ENCODE data around the gene SERPINB12. TPM values are rescaled to one million over a fixed set of nuclear protein-coding genes. Genes with fewer than 3 reads are reported as not detected.

SERPINB12 gene
- total RNA-seq, 5 donors from 2014 or later (not counting 1 experiment from before 2014, with no cell fraction given) = not detected

DNA sequence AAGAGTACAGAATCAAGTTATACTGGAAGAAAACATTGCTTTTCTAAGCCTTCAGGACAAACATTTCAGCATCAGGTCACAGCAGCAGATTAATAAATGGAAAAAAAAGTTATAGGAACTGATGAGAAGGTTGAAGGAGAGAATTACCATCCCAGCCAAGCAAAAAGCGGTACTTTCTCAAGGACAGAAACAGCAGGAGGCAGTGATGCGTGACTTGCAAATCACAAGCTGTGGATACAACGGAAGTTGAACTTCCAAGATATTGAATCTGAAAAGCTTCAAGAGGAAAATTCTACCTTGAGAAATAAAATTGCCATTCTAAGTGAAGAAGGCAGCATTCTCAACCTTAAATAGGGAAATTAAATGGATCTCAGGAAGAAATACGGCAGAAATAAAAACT is 18.5 kb upstream of the SERPINB12 start:
- Mint-ChIP-seq H3K27ac (no peak overlapping the region), H3K4me1 (peaks cover 0 to under 1% (median 0%) of the 10 kb centered on the region in 3 donors), H3K9me3 (no peaks in the 10 kb centered on the region), H3K36me3 (no peaks in the 10 kb centered on the region), H3K4me3 (no peak overlapping the region), H3K27me3 (peaks cover 12 to 19% of the 10 kb centered on the region in 2 donors)
- WGBS (ENCODE audit: insufficient coverage) = 67% methylated on average over 3 of the region's 4 CpGs
- ATAC-seq (replicated peaks in 1 of 4) = no peak
- Histone ChIP-seq H3K27ac (ENCODE audit: low read length) (no peak overlapping the region), H3K9me3 (no peaks in the 10 kb centered on the region), H3K27me3 (replicated peaks in 1 of 2; ENCODE audit: control insufficient read depth in 2 of 2, extremely low read depth in 1 of 2, insufficient read depth in 2 of 2, low read length in 1 of 2) (peaks cover 0 to 2% of the 10 kb centered on the region in 2 experiments), H3K4me3 (ENCODE audit: control insufficient read depth in 1 of 2, extremely low read depth in 1 of 2, low read length in 1 of 2) (no peak overlapping the region), H3K36me3 (ENCODE audit: control insufficient read depth in 2 of 2, extremely low read depth in 1 of 2, insufficient read depth in 1 of 2, low read length in 1 of 2) (no peaks in the 10 kb centered on the region), H3K4me1 (ENCODE audit: control insufficient read depth in 1 of 2, extremely low read depth in 1 of 2, insufficient read depth in 2 of 2, low read length in 2 of 2) (no peaks in the 10 kb centered on the region)
- ChIA-PET POLR2A (no interaction called here), CTCF (no interaction called here)
- no peak for DNase-seq

DNA sequence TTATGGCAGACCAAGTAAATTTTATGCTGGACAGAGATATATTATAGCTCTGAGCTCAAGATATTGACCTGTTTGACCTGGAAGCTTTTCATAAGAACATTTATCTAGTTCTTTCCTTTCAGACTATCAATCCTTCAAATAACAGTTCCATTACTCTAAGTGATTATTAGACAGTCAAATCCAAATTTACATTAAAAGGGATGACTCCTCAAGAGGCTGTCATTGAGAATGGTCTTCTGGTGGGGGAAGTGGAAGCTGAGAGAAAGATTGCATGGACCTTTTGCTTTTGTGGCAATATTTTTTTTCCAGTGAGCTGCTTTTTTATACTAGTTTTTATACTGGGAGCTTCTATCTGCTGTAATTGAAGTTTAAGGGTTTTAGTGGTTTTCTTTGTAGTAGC is 14.9 kb upstream of the SERPINB12 start:
- H3K9me3 ChIP-seq = no peaks in the 10 kb centered on the region
- no peak for DNase-seq
- H3K36me3 ChIP-seq (ENCODE audit: control insufficient read depth in 2 of 2, extremely low read depth in 1 of 2, insufficient read depth in 1 of 2, low read length in 1 of 2) = no peaks in the 10 kb centered on the region
- no peak overlapping the region for H3K4me3 ChIP-seq (ENCODE audit: control insufficient read depth in 1 of 2, extremely low read depth in 1 of 2, low read length in 1 of 2)
- no peak for ATAC-seq (replicated peaks in 1 of 4)
- CTCF ChIA-PET = interaction anchor here in 1 of 2 donors (1.0 kb wide), 1 partner anchor 9 kb away, joined by 3 read pairs; no protein-coding TSS in a partner anchor
- H3K27ac ChIP-seq (ENCODE audit: low read length) = no peak overlapping the region
- Mint-ChIP-seq H3K27ac (no peak overlapping the region), H3K27me3 (peaks cover 8 to 18% of the 10 kb centered on the region in 2 donors), H3K9me3 (no peaks in the 10 kb centered on the region), H3K36me3 (no peaks in the 10 kb centered on the region), H3K4me1 (no peaks in the 10 kb centered on the region), H3K4me3 (no peak overlapping the region)
- POLR2A ChIA-PET = no interaction called here
- H3K27me3 ChIP-seq (replicated peaks in 1 of 2; ENCODE audit: control insufficient read depth in 2 of 2, extremely low read depth in 1 of 2, insufficient read depth in 2 of 2, low read length in 1 of 2) = no peaks in the 10 kb centered on the region
- H3K4me1 ChIP-seq (ENCODE audit: control insufficient read depth in 1 of 2, extremely low read depth in 1 of 2, insufficient read depth in 2 of 2, low read length in 2 of 2) = no peaks in the 10 kb centered on the region

DNA sequence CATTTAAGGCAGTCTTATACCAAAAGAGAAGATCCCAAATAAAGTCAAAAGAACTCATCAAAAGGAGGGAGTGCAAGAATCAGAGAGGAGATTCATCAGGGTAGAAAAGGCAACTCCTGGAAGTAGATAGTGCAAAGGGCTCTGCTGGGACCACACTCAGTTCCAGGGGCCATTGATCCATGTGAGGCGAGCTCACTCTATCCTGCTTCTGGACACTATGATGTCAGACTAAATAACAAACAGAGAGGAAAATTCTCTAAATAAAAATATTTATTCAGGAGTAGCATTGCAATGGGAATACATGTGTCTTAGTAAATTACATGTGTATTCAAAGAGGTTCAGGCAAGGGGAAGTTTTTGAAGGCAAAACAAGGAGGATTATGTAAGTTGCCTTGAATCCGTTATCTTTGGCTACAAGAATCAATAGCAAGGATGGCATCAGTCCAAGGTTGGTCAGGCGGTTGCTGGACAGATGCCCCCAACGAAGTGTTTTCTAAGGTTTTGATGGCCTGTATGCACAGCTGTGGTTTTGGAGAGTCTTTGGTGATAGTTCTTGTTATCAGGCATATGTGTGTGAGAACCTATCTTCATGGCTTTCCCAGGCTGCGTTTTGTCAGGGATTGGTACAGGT is 13.2 kb upstream of the SERPINB12 start:
- no peaks in the 10 kb centered on the region for H3K4me1 Mint-ChIP-seq
- H3K9me3 Mint-ChIP-seq = no peaks in the 10 kb centered on the region
- Histone ChIP-seq H3K4me1 (ENCODE audit: control insufficient read depth in 1 of 2, extremely low read depth in 1 of 2, insufficient read depth in 2 of 2, low read length in 2 of 2) (no peaks in the 10 kb centered on the region), H3K27ac (ENCODE audit: low read length) (no peak overlapping the region), H3K27me3 (replicated peaks in 1 of 2; ENCODE audit: control insufficient read depth in 2 of 2, extremely low read depth in 1 of 2, insufficient read depth in 2 of 2, low read length in 1 of 2) (no peaks in the 10 kb centered on the region), H3K36me3 (ENCODE audit: control insufficient read depth in 2 of 2, extremely low read depth in 1 of 2, insufficient read depth in 1 of 2, low read length in 1 of 2) (no peaks in the 10 kb centered on the region), H3K9me3 (no peaks in the 10 kb centered on the region), H3K4me3 (ENCODE audit: control insufficient read depth in 1 of 2, extremely low read depth in 1 of 2, low read length in 1 of 2) (no peak overlapping the region)
- 82% methylated on average over 4 of the region's 5 CpGs for WGBS (ENCODE audit: insufficient coverage)
- ATAC-seq (replicated peaks in 1 of 4) (no peak), DNase-seq (no peak)
- ChIA-PET CTCF (interaction anchor here in 1 of 2 donors (1.8 kb wide), 1 partner anchor 11 kb away, joined by 6 read pairs; no protein-coding TSS in a partner anchor), POLR2A (interaction anchor here in 1 of 2 donors (0.6 kb wide), 1 partner anchor 81 kb away, joined by 8 read pairs; no protein-coding TSS in a partner anchor)
- H3K4me3 Mint-ChIP-seq = no peak overlapping the region
- H3K27ac Mint-ChIP-seq = no peak overlapping the region
- H3K36me3 Mint-ChIP-seq = no peaks in the 10 kb centered on the region
- H3K27me3 Mint-ChIP-seq = peaks cover 4 to 20% of the 10 kb centered on the region in 2 donors

DNA sequence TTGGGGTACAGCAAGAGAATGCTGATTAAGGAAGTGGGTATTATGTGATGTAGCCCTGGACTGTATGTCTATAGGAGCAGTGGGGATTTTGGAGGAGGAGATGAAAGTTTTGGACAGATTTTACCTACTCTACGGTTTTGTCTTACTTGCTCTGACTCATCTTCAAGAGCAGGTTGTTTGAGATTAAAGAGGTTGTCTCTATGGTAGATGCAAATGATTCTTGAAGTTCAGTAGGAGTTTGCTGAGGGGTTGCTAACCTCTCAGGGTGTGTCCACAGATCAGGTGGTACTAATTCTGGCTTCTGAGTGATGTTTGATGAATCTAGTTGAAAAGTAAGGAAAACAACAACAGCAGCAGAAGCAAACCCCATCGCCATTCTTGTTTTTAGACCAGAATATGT is 9.7 kb upstream of the SERPINB12 start:
- Mint-ChIP-seq H3K27me3 (peaks cover 1 to 27% of the 10 kb centered on the region in 2 donors), H3K4me1 (no peaks in the 10 kb centered on the region), H3K4me3 (no peak overlapping the region), H3K36me3 (no peaks in the 10 kb centered on the region), H3K9me3 (no peaks in the 10 kb centered on the region), H3K27ac (no peak overlapping the region)
- WGBS (ENCODE audit: insufficient coverage) = no CpG with 5 or more reads among the region's 2 CpGs
- Histone ChIP-seq H3K27ac (ENCODE audit: low read length) (no peak overlapping the region), H3K4me3 (ENCODE audit: control insufficient read depth in 1 of 2, extremely low read depth in 1 of 2, low read length in 1 of 2) (no peak overlapping the region), H3K4me1 (ENCODE audit: control insufficient read depth in 1 of 2, extremely low read depth in 1 of 2, insufficient read depth in 2 of 2, low read length in 2 of 2) (no peaks in the 10 kb centered on the region), H3K36me3 (ENCODE audit: control insufficient read depth in 2 of 2, extremely low read depth in 1 of 2, insufficient read depth in 1 of 2, low read length in 1 of 2) (no peaks in the 10 kb centered on the region), H3K27me3 (replicated peaks in 1 of 2; ENCODE audit: control insufficient read depth in 2 of 2, extremely low read depth in 1 of 2, insufficient read depth in 2 of 2, low read length in 1 of 2) (no peaks in the 10 kb centered on the region), H3K9me3 (no peaks in the 10 kb centered on the region)
- ATAC-seq (replicated peaks in 1 of 4) (no peak), DNase-seq (no peak)
- ChIA-PET POLR2A (no interaction called here), CTCF (no interaction called here)

DNA sequence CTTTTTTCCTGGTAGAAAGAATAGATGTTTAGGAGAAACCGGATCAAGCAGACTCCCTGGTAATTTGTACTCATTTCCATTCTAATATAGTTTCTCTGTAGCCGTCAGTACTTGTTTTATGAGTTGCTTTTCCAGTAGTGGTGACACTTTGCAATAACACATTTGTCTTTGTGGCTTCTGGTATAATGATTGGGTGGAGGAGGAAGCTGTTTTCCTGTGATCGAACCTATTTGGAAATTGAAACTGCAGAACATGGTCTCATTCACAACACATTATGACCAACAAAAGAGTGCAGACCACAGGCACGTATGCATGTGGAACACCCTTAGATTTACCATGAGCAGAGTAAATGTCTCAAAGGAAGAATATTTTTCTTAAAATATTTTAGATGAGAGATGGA is 7.6 kb upstream of the SERPINB12 start:
- Histone ChIP-seq H3K4me3 (ENCODE audit: control insufficient read depth in 1 of 2, extremely low read depth in 1 of 2, low read length in 1 of 2) (no peak overlapping the region), H3K36me3 (ENCODE audit: control insufficient read depth in 2 of 2, extremely low read depth in 1 of 2, insufficient read depth in 1 of 2, low read length in 1 of 2) (no peaks in the 10 kb centered on the region), H3K9me3 (no peaks in the 10 kb centered on the region), H3K27ac (ENCODE audit: low read length) (no peak overlapping the region), H3K4me1 (ENCODE audit: control insufficient read depth in 1 of 2, extremely low read depth in 1 of 2, insufficient read depth in 2 of 2, low read length in 2 of 2) (no peaks in the 10 kb centered on the region), H3K27me3 (replicated peaks in 1 of 2; ENCODE audit: control insufficient read depth in 2 of 2, extremely low read depth in 1 of 2, insufficient read depth in 2 of 2, low read length in 1 of 2) (no peaks in the 10 kb centered on the region)
- Mint-ChIP-seq H3K4me1 (no peaks in the 10 kb centered on the region), H3K27ac (no peak overlapping the region), H3K9me3 (no peaks in the 10 kb centered on the region), H3K4me3 (no peak overlapping the region), H3K27me3 (peaks cover 5 to 19% of the 10 kb centered on the region in 2 donors), H3K36me3 (no peaks in the 10 kb centered on the region)
- ChIA-PET POLR2A (no interaction called here), CTCF (no interaction called here)
- DNase-seq (no peak), ATAC-seq (replicated peaks in 1 of 4) (no peak)
- no CpG with 5 or more reads among the region's 4 CpGs for WGBS (ENCODE audit: insufficient coverage)

DNA sequence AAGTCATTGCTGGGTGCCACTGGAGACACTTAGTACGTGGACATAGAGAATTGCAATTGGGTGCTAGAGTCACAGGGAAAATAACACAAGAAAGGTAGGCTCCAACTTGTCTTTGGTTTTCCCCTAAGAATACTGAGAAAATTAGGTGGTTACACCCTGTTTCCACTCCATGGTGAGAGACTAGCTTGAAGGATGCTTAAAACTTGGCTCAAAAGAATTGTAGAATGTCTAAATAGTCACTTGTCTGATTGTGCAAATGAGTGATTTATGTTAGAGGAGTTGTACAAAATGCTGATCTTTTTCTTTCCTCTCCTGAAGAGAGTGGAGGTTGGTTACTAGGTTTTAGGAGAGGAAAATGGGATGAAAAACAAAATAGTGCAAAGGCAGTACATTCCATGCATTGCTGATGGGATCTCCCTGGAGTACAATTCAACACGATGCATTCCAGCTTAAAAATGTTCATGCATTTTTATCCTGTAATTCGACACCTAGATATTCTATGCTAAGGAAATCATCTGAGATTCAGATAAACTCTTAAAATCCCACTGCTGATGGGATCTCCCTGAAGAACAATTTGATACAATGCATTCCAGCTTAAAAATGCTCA is 2.2 kb upstream of the SERPINB12 start:
- no peaks in the 10 kb centered on the region for H3K4me1 ChIP-seq (ENCODE audit: control insufficient read depth in 1 of 2, extremely low read depth in 1 of 2, insufficient read depth in 2 of 2, low read length in 2 of 2)
- no peak overlapping the region for H3K4me3 ChIP-seq (ENCODE audit: control insufficient read depth in 1 of 2, extremely low read depth in 1 of 2, low read length in 1 of 2)
- Mint-ChIP-seq H3K27me3 (peaks cover 18 to 33% of the 10 kb centered on the region in 2 donors), H3K4me3 (no peak overlapping the region), H3K9me3 (no peaks in the 10 kb centered on the region), H3K4me1 (no peaks in the 10 kb centered on the region), H3K27ac (no peak overlapping the region), H3K36me3 (no peaks in the 10 kb centered on the region)
- CTCF ChIA-PET = no interaction called here
- H3K36me3 ChIP-seq (ENCODE audit: control insufficient read depth in 2 of 2, extremely low read depth in 1 of 2, insufficient read depth in 1 of 2, low read length in 1 of 2) = no peaks in the 10 kb centered on the region
- 60% methylated on average over 2 of the region's 3 CpGs for WGBS (ENCODE audit: insufficient coverage)
- no peak overlapping the region for H3K27ac ChIP-seq (ENCODE audit: low read length)
- no peak for ATAC-seq (replicated peaks in 1 of 4)
- H3K9me3 ChIP-seq = no peaks in the 10 kb centered on the region
- POLR2A ChIA-PET = no interaction called here
- H3K27me3 ChIP-seq (replicated peaks in 1 of 2; ENCODE audit: control insufficient read depth in 2 of 2, extremely low read depth in 1 of 2, insufficient read depth in 2 of 2, low read length in 1 of 2) = no peaks in the 10 kb centered on the region
- DNase-seq = no peak

Measured in T-cell (primary cell).